Measurements from ENCODE around the gene GCN1. TPM values are rescaled to one million over a fixed set of nuclear protein-coding genes. Genes with fewer than 3 reads are reported as not detected.

The GCN1 gene, protein sequence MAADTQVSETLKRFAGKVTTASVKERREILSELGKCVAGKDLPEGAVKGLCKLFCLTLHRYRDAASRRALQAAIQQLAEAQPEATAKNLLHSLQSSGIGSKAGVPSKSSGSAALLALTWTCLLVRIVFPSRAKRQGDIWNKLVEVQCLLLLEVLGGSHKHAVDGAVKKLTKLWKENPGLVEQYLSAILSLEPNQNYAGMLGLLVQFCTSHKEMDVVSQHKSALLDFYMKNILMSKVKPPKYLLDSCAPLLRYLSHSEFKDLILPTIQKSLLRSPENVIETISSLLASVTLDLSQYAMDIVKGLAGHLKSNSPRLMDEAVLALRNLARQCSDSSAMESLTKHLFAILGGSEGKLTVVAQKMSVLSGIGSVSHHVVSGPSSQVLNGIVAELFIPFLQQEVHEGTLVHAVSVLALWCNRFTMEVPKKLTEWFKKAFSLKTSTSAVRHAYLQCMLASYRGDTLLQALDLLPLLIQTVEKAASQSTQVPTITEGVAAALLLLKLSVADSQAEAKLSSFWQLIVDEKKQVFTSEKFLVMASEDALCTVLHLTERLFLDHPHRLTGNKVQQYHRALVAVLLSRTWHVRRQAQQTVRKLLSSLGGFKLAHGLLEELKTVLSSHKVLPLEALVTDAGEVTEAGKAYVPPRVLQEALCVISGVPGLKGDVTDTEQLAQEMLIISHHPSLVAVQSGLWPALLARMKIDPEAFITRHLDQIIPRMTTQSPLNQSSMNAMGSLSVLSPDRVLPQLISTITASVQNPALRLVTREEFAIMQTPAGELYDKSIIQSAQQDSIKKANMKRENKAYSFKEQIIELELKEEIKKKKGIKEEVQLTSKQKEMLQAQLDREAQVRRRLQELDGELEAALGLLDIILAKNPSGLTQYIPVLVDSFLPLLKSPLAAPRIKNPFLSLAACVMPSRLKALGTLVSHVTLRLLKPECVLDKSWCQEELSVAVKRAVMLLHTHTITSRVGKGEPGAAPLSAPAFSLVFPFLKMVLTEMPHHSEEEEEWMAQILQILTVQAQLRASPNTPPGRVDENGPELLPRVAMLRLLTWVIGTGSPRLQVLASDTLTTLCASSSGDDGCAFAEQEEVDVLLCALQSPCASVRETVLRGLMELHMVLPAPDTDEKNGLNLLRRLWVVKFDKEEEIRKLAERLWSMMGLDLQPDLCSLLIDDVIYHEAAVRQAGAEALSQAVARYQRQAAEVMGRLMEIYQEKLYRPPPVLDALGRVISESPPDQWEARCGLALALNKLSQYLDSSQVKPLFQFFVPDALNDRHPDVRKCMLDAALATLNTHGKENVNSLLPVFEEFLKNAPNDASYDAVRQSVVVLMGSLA (N-terminal part only)
- 10 to 100 TPM; 75.1 to 89.8 TPM for total RNA-seq
- 10 to 100 TPM in 1 of 2 donors, 1 to 10 TPM in 1; 6.4 to 22.1 TPM for polyA plus RNA-seq
- long read RNA-seq, donor 1, partial matches to known transcripts, result 51 of 55 reads
- long read RNA-seq, donor 1, other reads (novel, unspliced or antisense), result 4 of 55 reads
- long read RNA-seq, donor 2, partial matches to known transcripts, result 16 of 20 reads
- long read RNA-seq, donor 2, other reads (novel, unspliced or antisense), result 4 of 20 reads

GRCh38 chr12:120194534-120195395 lies at the start of gene GCN1:
TSS of gene GCN1 (minus strand) at chr12:120194715. CDS start at chr12:120194697, 18 bp downstream.
- peak; percentile 88 to 96 for DNase-seq
- intact Hi-C loops (cut with DNase I), result no loop called here
- WGBS, 2 donors, result 3 to 4% methylated on average over 58 to 62 of the region's 62 CpGs
- Histone ChIP-seq H3K4me3 (ENCODE audit: low read length in 2 of 2) (peak within 1 kb of the TSS; percentile 84 to 96), H3K27ac (ENCODE audit: low read depth in 1 of 2, low read length in 2 of 2) (peak within 1 kb of the TSS in 1 of 2 donors; percentile 70), H3K4me1 (ENCODE audit: control insufficient read depth in 1 of 2, insufficient read depth in 2 of 2, low read length in 2 of 2) (peaks cover 0 to 2% of the 10 kb centered on the region in 2 donors), H3K36me3 (ENCODE audit: control insufficient read depth in 1 of 2, insufficient read depth in 2 of 2, low read length in 1 of 2) (peaks cover 0 to 7% of the 10 kb centered on the region in 2 donors), H3K27me3 (ENCODE audit: control insufficient read depth in 1 of 2, insufficient read depth in 2 of 2, low read length in 1 of 2) (no peaks in the 10 kb centered on the region), H3K9me3 (ENCODE audit: control insufficient read depth, low read length) (no peaks in the 10 kb centered on the region)
- ATAC-seq (ENCODE audit: low FRiP score), result peak; percentile 94

DNA sequence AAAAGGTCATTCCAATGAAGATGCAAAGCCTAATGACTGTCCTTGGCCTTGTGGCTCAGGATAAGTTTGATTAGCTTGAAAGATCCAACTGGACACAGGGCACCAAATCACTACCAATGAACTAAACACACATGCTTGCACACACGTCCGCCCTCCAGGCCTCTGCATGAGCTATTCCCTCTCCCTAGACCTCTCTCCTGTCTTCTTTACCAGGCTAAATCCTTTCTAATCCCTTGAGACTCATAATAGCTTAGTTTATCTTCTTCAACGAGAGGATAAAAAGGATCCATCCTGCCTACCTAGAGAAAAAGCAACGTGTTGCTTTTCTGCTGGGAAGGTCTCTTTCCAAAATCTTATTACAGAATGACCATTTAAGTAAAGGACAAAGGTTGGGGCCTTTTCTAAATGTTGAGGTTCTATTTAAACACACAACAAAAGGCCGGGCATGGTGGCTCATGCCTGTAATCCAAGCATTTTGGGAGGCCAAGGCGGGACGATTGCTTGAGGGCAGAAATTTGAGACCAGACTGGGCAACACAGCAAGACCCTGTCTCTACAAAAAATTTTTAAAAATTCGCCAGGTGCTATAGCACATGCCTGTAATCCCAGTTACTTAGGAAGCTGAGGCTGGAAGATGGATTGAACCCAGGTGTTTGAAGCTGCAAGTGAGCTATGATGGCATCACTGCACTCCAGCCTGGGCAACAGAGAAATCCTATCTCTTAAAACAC lies 48.6 kb upstream of the GCN1 start:
- ATAC-seq (ENCODE audit: low FRiP score), result no peak
- Histone ChIP-seq H3K4me1 (ENCODE audit: control insufficient read depth in 1 of 2, insufficient read depth in 2 of 2, low read length in 2 of 2) (no peaks in the 10 kb centered on the region), H3K27ac (ENCODE audit: low read depth in 1 of 2, low read length in 2 of 2) (no peak overlapping the region), H3K36me3 (ENCODE audit: control insufficient read depth in 1 of 2, insufficient read depth in 2 of 2, low read length in 1 of 2) (no peaks in the 10 kb centered on the region), H3K4me3 (ENCODE audit: low read length in 2 of 2) (no peak overlapping the region), H3K9me3 (ENCODE audit: control insufficient read depth, low read length) (no peaks in the 10 kb centered on the region), H3K27me3 (ENCODE audit: control insufficient read depth in 1 of 2, insufficient read depth in 2 of 2, low read length in 1 of 2) (no peaks in the 10 kb centered on the region)
- intact Hi-C loops (cut with DNase I), result no loop called here
- 84 to 89% methylated on average over 8 of the region's 8 CpGs for WGBS, 2 donors
- no peak for DNase-seq

GRCh38 chr12:120242275-120242799 lies 47.8 kb upstream of the GCN1 start:
- no peak overlapping the region for H3K27ac ChIP-seq (ENCODE audit: low read depth in 1 of 2, low read length in 2 of 2)

DNA sequence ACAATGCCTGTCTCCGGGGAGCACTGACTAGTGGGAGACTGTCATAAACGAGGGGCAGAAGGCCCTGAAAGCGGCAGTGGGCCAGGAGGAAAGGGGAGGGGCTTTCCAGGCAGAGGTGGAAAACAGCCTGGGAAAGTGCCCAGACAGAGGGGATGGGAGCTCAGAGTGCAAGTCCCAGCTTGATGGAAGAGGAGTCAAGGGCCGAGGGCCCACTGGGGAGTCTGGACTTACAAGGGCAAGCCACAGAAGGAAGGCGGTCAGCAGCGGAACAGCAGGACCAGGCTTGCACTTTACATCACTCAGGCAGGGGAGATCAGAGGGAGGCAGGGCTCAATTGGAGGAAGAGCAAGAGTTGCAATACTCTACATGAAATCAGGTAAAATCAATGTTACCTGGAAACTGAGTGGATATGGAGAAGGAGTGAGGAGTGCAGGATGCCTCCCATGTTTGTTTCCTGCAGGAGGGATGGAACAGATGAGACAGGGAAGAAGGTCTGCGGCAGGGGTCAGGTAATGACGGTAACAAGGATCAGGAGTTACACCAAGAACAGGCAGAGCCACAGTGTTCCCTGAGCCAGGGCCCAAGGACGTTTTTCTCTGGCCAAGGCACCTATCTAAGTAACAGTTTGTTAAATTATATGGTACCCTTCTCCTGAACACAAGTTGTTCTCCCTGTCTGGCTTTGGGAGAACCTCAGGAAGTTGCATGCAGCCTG lies 47.2 kb upstream of the GCN1 start:
- no peaks in the 10 kb centered on the region for H3K27me3 ChIP-seq (ENCODE audit: control insufficient read depth in 1 of 2, insufficient read depth in 2 of 2, low read length in 1 of 2)
- H3K4me3 ChIP-seq (ENCODE audit: low read length in 2 of 2), result no peak overlapping the region
- no peak overlapping the region for H3K27ac ChIP-seq (ENCODE audit: low read depth in 1 of 2, low read length in 2 of 2)
- no peaks in the 10 kb centered on the region for H3K36me3 ChIP-seq (ENCODE audit: control insufficient read depth in 1 of 2, insufficient read depth in 2 of 2, low read length in 1 of 2)
- DNase-seq (no peak), ATAC-seq (ENCODE audit: low FRiP score) (no peak)
- 53 to 60% methylated on average over 9 of the region's 9 CpGs for WGBS, 2 donors
- intact Hi-C loops (cut with DNase I), result no loop called here
- H3K4me1 ChIP-seq (ENCODE audit: control insufficient read depth in 1 of 2, insufficient read depth in 2 of 2, low read length in 2 of 2), result no peaks in the 10 kb centered on the region
- H3K9me3 ChIP-seq (ENCODE audit: control insufficient read depth, low read length), result no peaks in the 10 kb centered on the region

More at GRCh38 chr12:120242275-120242799, 47.8 kb upstream of the GCN1 start:
- ATAC-seq (ENCODE audit: low FRiP score) (peak; percentile 34), DNase-seq (no peak)
- Histone ChIP-seq H3K36me3 (ENCODE audit: control insufficient read depth in 1 of 2, insufficient read depth in 2 of 2, low read length in 1 of 2) (no peaks in the 10 kb centered on the region), H3K9me3 (ENCODE audit: control insufficient read depth, low read length) (no peaks in the 10 kb centered on the region), H3K4me1 (ENCODE audit: control insufficient read depth in 1 of 2, insufficient read depth in 2 of 2, low read length in 2 of 2) (no peaks in the 10 kb centered on the region), H3K27me3 (ENCODE audit: control insufficient read depth in 1 of 2, insufficient read depth in 2 of 2, low read length in 1 of 2) (no peaks in the 10 kb centered on the region), H3K4me3 (ENCODE audit: low read length in 2 of 2) (no peak overlapping the region)
- 85 to 86% methylated on average over 9 of the region's 9 CpGs for WGBS, 2 donors
- intact Hi-C loops (cut with DNase I), result no loop called here

- Histone ChIP-seq H3K36me3 (ENCODE audit: control insufficient read depth in 1 of 2, insufficient read depth in 2 of 2, low read length in 1 of 2) (no peaks in the 10 kb centered on the region), H3K4me3 (ENCODE audit: low read length in 2 of 2) (no peak overlapping the region), H3K27ac (ENCODE audit: low read depth in 1 of 2, low read length in 2 of 2) (no peak overlapping the region), H3K27me3 (ENCODE audit: control insufficient read depth in 1 of 2, insufficient read depth in 2 of 2, low read length in 1 of 2) (no peaks in the 10 kb centered on the region), H3K9me3 (ENCODE audit: control insufficient read depth, low read length) (no peaks in the 10 kb centered on the region), H3K4me1 (ENCODE audit: control insufficient read depth in 1 of 2, insufficient read depth in 2 of 2, low read length in 2 of 2) (no peaks in the 10 kb centered on the region)
- intact Hi-C loops (cut with DNase I), result no loop called here
- 52 to 59% methylated on average over 5 of the region's 5 CpGs for WGBS, 2 donors
- no peak for DNase-seq
- no peak for ATAC-seq (ENCODE audit: low FRiP score)
Measured at GRCh38 chr12:120240495-120240833, 45.9 kb upstream of the GCN1 start.

GRCh38 chr12:120239776-120240494 lies 45.4 kb upstream of the GCN1 start:
- no peaks in the 10 kb centered on the region for H3K9me3 ChIP-seq (ENCODE audit: control insufficient read depth, low read length)
- H3K4me3 ChIP-seq (ENCODE audit: low read length in 2 of 2), result no peak overlapping the region
- no peaks in the 10 kb centered on the region for H3K4me1 ChIP-seq (ENCODE audit: control insufficient read depth in 1 of 2, insufficient read depth in 2 of 2, low read length in 2 of 2)
- intact Hi-C loops (cut with DNase I), result no loop called here
- no peaks in the 10 kb centered on the region for H3K27me3 ChIP-seq (ENCODE audit: control insufficient read depth in 1 of 2, insufficient read depth in 2 of 2, low read length in 1 of 2)
- H3K27ac ChIP-seq (ENCODE audit: low read depth in 1 of 2, low read length in 2 of 2), result no peak overlapping the region
- no peak for DNase-seq
- no peaks in the 10 kb centered on the region for H3K36me3 ChIP-seq (ENCODE audit: control insufficient read depth in 1 of 2, insufficient read depth in 2 of 2, low read length in 1 of 2)
- WGBS, 2 donors, result 86 to 95% methylated on average over 2 of the region's 2 CpGs
- ATAC-seq (ENCODE audit: low FRiP score), result no peak
